Lower leg skin (tissue), 3 donors: Measurements from ENCODE around the gene RTBDN.

ENCODE experiments used
- POLR2A ChIP-seq, 2 donors: fragments of 450-650 bp; IDR thresholded peaks; one replicate each; pipeline ENCODE4 v1.6.1; 2016 to 2017; ENCODE audit warnings: antibody characterized with exemption in 2 of 2, mild to moderate bottlenecking in 1 of 2, moderate library complexity in 1 of 2
- TF ChIP-seq, protein P1 (sequence below), 3 donors: fragments of 450-650 bp; IDR thresholded peaks; one replicate each; pipeline ENCODE4 v1.5.1; 2016; ENCODE audit warnings: antibody characterized with exemption in 3 of 3, mild to moderate bottlenecking in 3 of 3, moderate library complexity in 2 of 3

DNA sequence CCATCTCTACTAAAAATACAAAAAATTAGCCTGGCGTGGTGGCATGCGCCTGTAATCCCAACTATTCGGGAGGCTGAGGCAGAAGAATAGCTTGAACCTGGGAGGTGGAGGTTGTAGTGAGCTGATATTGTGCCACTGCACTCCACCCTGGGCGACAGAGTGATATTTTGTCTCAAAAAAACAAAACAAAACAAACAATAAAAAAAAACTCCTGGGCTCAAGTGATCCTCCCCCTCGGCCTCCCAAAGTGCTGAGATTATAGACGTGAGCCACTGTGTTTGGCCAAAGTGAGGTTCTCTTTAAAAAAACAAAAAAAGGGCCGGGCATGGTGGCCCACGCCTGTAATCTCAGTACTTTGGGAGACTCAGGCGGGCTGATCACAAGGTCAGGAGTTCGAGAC, 46.9 kb downstream of the RTBDN start:
- TF ChIP-seq, protein P1, sequence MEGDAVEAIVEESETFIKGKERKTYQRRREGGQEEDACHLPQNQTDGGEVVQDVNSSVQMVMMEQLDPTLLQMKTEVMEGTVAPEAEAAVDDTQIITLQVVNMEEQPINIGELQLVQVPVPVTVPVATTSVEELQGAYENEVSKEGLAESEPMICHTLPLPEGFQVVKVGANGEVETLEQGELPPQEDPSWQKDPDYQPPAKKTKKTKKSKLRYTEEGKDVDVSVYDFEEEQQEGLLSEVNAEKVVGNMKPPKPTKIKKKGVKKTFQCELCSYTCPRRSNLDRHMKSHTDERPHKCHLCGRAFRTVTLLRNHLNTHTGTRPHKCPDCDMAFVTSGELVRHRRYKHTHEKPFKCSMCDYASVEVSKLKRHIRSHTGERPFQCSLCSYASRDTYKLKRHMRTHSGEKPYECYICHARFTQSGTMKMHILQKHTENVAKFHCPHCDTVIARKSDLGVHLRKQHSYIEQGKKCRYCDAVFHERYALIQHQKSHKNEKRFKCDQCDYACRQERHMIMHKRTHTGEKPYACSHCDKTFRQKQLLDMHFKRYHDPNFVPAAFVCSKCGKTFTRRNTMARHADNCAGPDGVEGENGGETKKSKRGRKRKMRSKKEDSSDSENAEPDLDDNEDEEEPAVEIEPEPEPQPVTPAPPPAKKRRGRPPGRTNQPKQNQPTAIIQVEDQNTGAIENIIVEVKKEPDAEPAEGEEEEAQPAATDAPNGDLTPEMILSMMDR (IDR thresholded peaks at IDR 0.05), result no peak
- no peak for TF ChIP-seq POLR2A (IDR thresholded peaks at IDR 0.05)
